NCI-H2081 treated with DMSO at 0.1 percent for 48 hours (cell line): ENCODE results near the gene NECTIN1.

Source experiments
- DNase-seq: peaks from one replicate; lab custom pipeline; 2025; lab: John Stamatoyannopoulos, UW

NECTIN1 gene

GRCh38 chr11:119712459-119713358, 16.3 kb downstream of the NECTIN1 start:
- no peak for DNase-seq

GRCh38 chr11:119712006-119712405, 17.0 kb downstream of the NECTIN1 start:
- no peak for DNase-seq

- DNase-seq, result no peak
Observed at GRCh38 chr11:119711476-119711875, 17.5 kb downstream of the NECTIN1 start.

- DNase-seq, result no peak
Observed at GRCh38 chr11:119710417-119710816, 18.6 kb downstream of the NECTIN1 start.

- no peak for DNase-seq
Observed at GRCh38 chr11:119709638-119710346, 19.2 kb downstream of the NECTIN1 start.

GRCh38 chr11:119709171-119709570, 19.8 kb downstream of the NECTIN1 start:
- DNase-seq, result no peak

GRCh38 chr11:119708384-119708783, 20.6 kb downstream of the NECTIN1 start:
- no peak for DNase-seq

- no peak for DNase-seq
Observed at GRCh38 chr11:119706887-119707286, 22.1 kb downstream of the NECTIN1 start.

GRCh38 chr11:119706029-119706428, 23.0 kb downstream of the NECTIN1 start:
- no peak for DNase-seq

- DNase-seq, result no peak
Observed at GRCh38 chr11:119705362-119705761, 23.6 kb downstream of the NECTIN1 start.

- DNase-seq, result no peak
Observed at GRCh38 chr11:119704849-119705248, 24.2 kb downstream of the NECTIN1 start.

GRCh38 chr11:119701591-119702549, 27.1 kb downstream of the NECTIN1 start:
- DNase-seq, result no peak

- no peak for DNase-seq
Observed at GRCh38 chr11:119700536-119701346, 28.3 kb downstream of the NECTIN1 start.

GRCh38 chr11:119700030-119700429, 29.0 kb downstream of the NECTIN1 start:
- no peak for DNase-seq

GRCh38 chr11:119699227-119699626, 29.8 kb downstream of the NECTIN1 start:
- no peak for DNase-seq

GRCh38 chr11:119697882-119698281, 31.1 kb downstream of the NECTIN1 start:
- no peak for DNase-seq

- no peak for DNase-seq
Observed at GRCh38 chr11:119697445-119697844, 31.6 kb downstream of the NECTIN1 start.

- no peak for DNase-seq
Observed at GRCh38 chr11:119696378-119697222, 32.4 kb downstream of the NECTIN1 start.

GRCh38 chr11:119694334-119694733, 34.7 kb downstream of the NECTIN1 start:
- DNase-seq, result no peak

- no peak for DNase-seq
Observed at GRCh38 chr11:119693253-119693815, 35.7 kb downstream of the NECTIN1 start.
